Upper lobe of left lung (tissue), 6 donors: Measurements from ENCODE around the gene DENND5B. TPM values are rescaled to one million over a fixed set of nuclear protein-coding genes. Genes with fewer than 3 reads are reported as not detected.

Experiments
- ATAC-seq, 2 donors: fragments of 200-7000 bp; cut with Tn5 transposase; one replicate each; pipeline ENCODE4 v1.9.1; 2022; ENCODE audit warnings: mild to moderate bottlenecking in 2 of 2, moderate library complexity in 2 of 2; ENCODE audit not compliant: low FRiP score in 2 of 2
- DNase-seq, 2 donors: peaks; one replicate each; pipeline ENCODE4 v3.0.0-alpha.2; 2019 to 2020
- H3K27ac ChIP-seq, 4 donors: fragments of 200-600 bp; sonication (generic); one replicate each; pipeline ENCODE4 v1.5.1; 2016 to 2019
- H3K27me3 ChIP-seq, 4 donors: fragments of 200-600 bp; sonication (generic); one replicate each; pipeline ENCODE4 v1.5.1; 2017 to 2019
- H3K36me3 ChIP-seq, 4 donors: fragments of 200-600 bp; sonication (generic); one replicate each; pipeline ENCODE4 v1.5.1; 2016 to 2019
- H3K4me1 ChIP-seq, 4 donors: fragments of 200-600 bp; sonication (generic); one replicate each; pipeline ENCODE4 v1.5.1; 2018 to 2019
- H3K4me3 ChIP-seq, 4 donors: fragments of 200-600 bp; sonication (generic); one replicate each; pipeline ENCODE4 v1.5.1; 2017 to 2019; ENCODE audit warnings: mild to moderate bottlenecking in 2 of 4, moderate library complexity in 1 of 4
- H3K9me3 ChIP-seq, 4 donors: fragments of 200-600 bp; sonication (generic); one replicate each; pipeline ENCODE4 v1.5.1; 2018 to 2019
- CTCF ChIP-seq, 6 experiments: fragments of 450-650 bp in 4 of 6; fragments of 200-600 bp in 2 of 6; sonication (generic) in 2 of 6; IDR thresholded peaks; one replicate each; pipeline ENCODE4 v1.5.1; 2016 to 2019; ENCODE audit warnings: antibody characterized with exemption in 6 of 6
- EP300 ChIP-seq, 4 donors: sonication (generic); formaldehyde crosslinking; IDR thresholded peaks; one replicate each; pipeline ENCODE4 v1.5.1; 2017; ENCODE audit warnings: antibody characterized with exemption in 4 of 4, control low read depth in 2 of 4
- POLR2A ChIP-seq, 4 donors: fragments of 450-650 bp; IDR thresholded peaks; one replicate each; pipeline ENCODE4 v1.5.1; 2016 to 2017; ENCODE audit warnings: antibody characterized with exemption in 4 of 4, mild to moderate bottlenecking in 2 of 4
- POLR2AphosphoS5 ChIP-seq, 2 donors: sonication (generic); formaldehyde crosslinking; IDR thresholded peaks; one replicate each; pipeline ENCODE4 v1.5.1; 2017; ENCODE audit warnings: antibody characterized with exemption in 2 of 2
- WGBS, 2 donors: methylation state at CpG; one replicate each; pipeline ENCODE4 v1.1.5; 2017 to 2018; 5-methylcytosine and 5-hydroxymethylcytosine counted together
- total RNA-seq, 6 donors: library from RNA; depleted of rRNA in 4 of 6; stranded (reverse); fragments of >200 nt in 4 of 6; gene quantifications; one replicate each; pipeline versions ENCODE4 v1.1.0 to v1.2.1, GENCODE V29; 2016 to 2021
- donor health status: DM: no; HTN: no; CAD: no; lungs with moderate emphysema.
- donor health status: DM: no; HTN: yes; CAD: no; lungs with severe emphysema.

The DENND5B gene
- total RNA-seq, 6 donors from 2014 or later: 4.1 to 12.6 (median 5.8) TPM

- ATAC-seq (peak in 1 of 2 donors; percentile 23), DNase-seq (no peak)
- no peaks in the 10 kb centered on the region for H3K9me3 ChIP-seq
- H3K4me3 ChIP-seq: no peak overlapping the region
- no peaks in the 10 kb centered on the region for H3K27me3 ChIP-seq
- H3K36me3 ChIP-seq: no peaks in the 10 kb centered on the region
- 63 to 64% methylated on average over 16 of the region's 16 CpGs for WGBS, 2 donors
- H3K4me1 ChIP-seq: no peaks in the 10 kb centered on the region
- TF ChIP-seq EP300 (IDR thresholded peaks at IDR 0.05) (no peak), POLR2AphosphoS5 (IDR thresholded peaks at IDR 0.05) (no peak), CTCF (IDR thresholded peaks at IDR 0.05) (no peak), POLR2A (IDR thresholded peaks at IDR 0.05) (no peak)
- H3K27ac ChIP-seq: no peak overlapping the region
These were observed 39.1 kb upstream of the DENND5B start for GRCh38 chr12:31629756-31630732.

- Histone ChIP-seq H3K27ac (no peak overlapping the region), H3K9me3 (no peaks in the 10 kb centered on the region), H3K36me3 (no peaks in the 10 kb centered on the region), H3K4me1 (no peaks in the 10 kb centered on the region), H3K27me3 (no peaks in the 10 kb centered on the region), H3K4me3 (no peak overlapping the region)
- ATAC-seq (no peak), DNase-seq (no peak)
- WGBS, 2 donors: 85 to 88% methylated on average over 5 of the region's 5 CpGs
- TF ChIP-seq EP300 (IDR thresholded peaks at IDR 0.05) (no peak), CTCF (IDR thresholded peaks at IDR 0.05) (no peak), POLR2AphosphoS5 (IDR thresholded peaks at IDR 0.05) (no peak), POLR2A (IDR thresholded peaks at IDR 0.05) (no peak)
These were observed 36.6 kb upstream of the DENND5B start for GRCh38 chr12:31627456-31628054.

GRCh38 chr12:31626270-31626995, 35.5 kb upstream of the DENND5B start:
- Histone ChIP-seq H3K9me3 (no peaks in the 10 kb centered on the region), H3K4me1 (no peaks in the 10 kb centered on the region), H3K4me3 (no peak overlapping the region), H3K27ac (no peak overlapping the region), H3K36me3 (no peaks in the 10 kb centered on the region), H3K27me3 (no peaks in the 10 kb centered on the region)
- DNase-seq (no peak), ATAC-seq (no peak)
- WGBS, 2 donors: 76 to 86% methylated on average over 7 of the region's 7 CpGs
- TF ChIP-seq EP300 (IDR thresholded peaks at IDR 0.05) (no peak), CTCF (IDR thresholded peaks at IDR 0.05) (no peak), POLR2AphosphoS5 (IDR thresholded peaks at IDR 0.05) (no peak), POLR2A (IDR thresholded peaks at IDR 0.05) (no peak)

GRCh38 chr12:31622038-31622437, 31.1 kb upstream of the DENND5B start:
- Histone ChIP-seq H3K27me3 (no peaks in the 10 kb centered on the region), H3K4me3 (no peak overlapping the region), H3K4me1 (no peaks in the 10 kb centered on the region), H3K9me3 (no peaks in the 10 kb centered on the region), H3K36me3 (no peaks in the 10 kb centered on the region), H3K27ac (no peak overlapping the region)
- 86 to 94% methylated on average over 4 of the region's 4 CpGs for WGBS, 2 donors
- ATAC-seq: no peak
- no peak for DNase-seq
- TF ChIP-seq CTCF (IDR thresholded peaks at IDR 0.05): no peak
- no peak for TF ChIP-seq POLR2AphosphoS5 (IDR thresholded peaks at IDR 0.05)
- no peak for TF ChIP-seq POLR2A (IDR thresholded peaks at IDR 0.05)
- TF ChIP-seq EP300 (IDR thresholded peaks at IDR 0.05): no peak
